Muscle of leg (tissue), 11 donors: ENCODE measurements around the gene DCAF11. TPM values are rescaled to one million over a fixed set of nuclear protein-coding genes. Genes with fewer than 3 reads are reported as not detected.

Source experiments
- DNase-seq: peaks from one replicate; pipeline ENCODE4 v3.0.0; 2013
- H3K27ac ChIP-seq: one replicate; pipeline ENCODE4 v1.5.1; 2013; ENCODE audit warnings: mild to moderate bottlenecking, low read length, control low read depth
- H3K27me3 ChIP-seq: one replicate; pipeline ENCODE4 v1.6.1; 2013; ENCODE audit warnings: low read length; ENCODE audit not compliant: control insufficient read depth, insufficient read depth
- H3K36me3 ChIP-seq: one replicate; pipeline ENCODE4 v1.6.1; 2013; ENCODE audit warnings: low read length; ENCODE audit not compliant: control insufficient read depth, insufficient read depth
- H3K4me1 ChIP-seq: one replicate; pipeline ENCODE4 v1.6.1; 2013; ENCODE audit warnings: low read length; ENCODE audit not compliant: control insufficient read depth, insufficient read depth
- H3K4me3 ChIP-seq: one replicate; pipeline ENCODE4 v1.5.1; 2013; ENCODE audit warnings: low read length, control low read depth
- H3K9me3 ChIP-seq: replicated peaks from 2 replicates; pipeline ENCODE4 v1.6.1; 2013; ENCODE audit warnings: low read depth, low read length; ENCODE audit not compliant: control insufficient read depth
- WGBS: methylation state at CpG from one replicate; pipeline ENCODE4 v1.1.5; 2013; ENCODE audit warnings: missing lambda C conversion rate; ENCODE audit not compliant: insufficient coverage; 5-methylcytosine and 5-hydroxymethylcytosine counted together
- polyA plus RNA-seq, 8 donors: library from polyadenylated mRNA; unstranded; fragments of 120-200 nt; gene quantifications; one replicate each; pipeline versions ENCODE4 v1.2.1 to v1.2.3, GENCODE V29; 2013; ENCODE audit warnings: inconsistent platforms in 1 of 8, low replicate concordance in 1 of 8; ENCODE audit not compliant: insufficient read length in 8 of 8, insufficient read depth in 1 of 8
- total RNA-seq: library from RNA; stranded (reverse); fragments of 120-200 nt; gene quantifications from one replicate; pipeline ENCODE4 v1.2.4, GENCODE V29; 2013

DCAF11 gene
- total and polyA plus RNA-seq, 9 donors, result 40.2 to 47.8 (median 43.6) TPM

GRCh38 chr14:24130717-24131548 lies 16.4 kb downstream of the DCAF11 start:
- Histone ChIP-seq H3K27ac (peak overlapping the region; percentile 90), H3K4me3 (peak overlapping the region; percentile 8), H3K9me3 (no peaks in the 10 kb centered on the region), H3K27me3 (no peaks in the 10 kb centered on the region), H3K36me3 (peaks cover 7% of the 10 kb centered on the region), H3K4me1 (peaks cover 40% of the 10 kb centered on the region)
- 35% methylated on average over 4 of the region's 7 CpGs for whole genome bisulfite sequencing
- DNase-seq, result peak; percentile 93

GRCh38 chr14:24131549-24131966 lies 17.0 kb downstream of the DCAF11 start:
- 53% methylated on average over 10 of the region's 15 CpGs for WGBS
- peak overlapping the region; percentile 61 for H3K4me3 ChIP-seq
- DNase-seq, result no peak
- H3K4me1 ChIP-seq, result peaks cover 43% of the 10 kb centered on the region
- H3K27ac ChIP-seq, result peak overlapping the region; percentile 90
- peaks cover 7% of the 10 kb centered on the region for H3K36me3 ChIP-seq
- H3K27me3 ChIP-seq, result no peaks in the 10 kb centered on the region
- H3K9me3 ChIP-seq, result no peaks in the 10 kb centered on the region

GRCh38 chr14:24132061-24132685 lies 17.6 kb downstream of the DCAF11 start:
- no peaks in the 10 kb centered on the region for H3K27me3 ChIP-seq
- peaks cover 12% of the 10 kb centered on the region for H3K36me3 ChIP-seq
- peaks cover 49% of the 10 kb centered on the region for H3K4me1 ChIP-seq
- H3K27ac ChIP-seq, result peak overlapping the region; percentile 90
- no peak for DNase-seq
- peak overlapping the region; percentile 61 for H3K4me3 ChIP-seq
- H3K9me3 ChIP-seq, result no peaks in the 10 kb centered on the region
- 55% methylated on average over 24 of the region's 24 CpGs for WGBS

- Histone ChIP-seq H3K4me3 (peak overlapping the region; percentile 61), H3K27ac (peak overlapping the region; percentile 90), H3K36me3 (peaks cover 20% of the 10 kb centered on the region), H3K9me3 (no peaks in the 10 kb centered on the region), H3K4me1 (peaks cover 54% of the 10 kb centered on the region), H3K27me3 (no peaks in the 10 kb centered on the region)
- DNase-seq, result no peak
- WGBS, result no CpG with 5 or more reads among the region's 2 CpGs
Measured at GRCh38 chr14:24132976-24133375, 18.4 kb downstream of the DCAF11 start.

- no peak overlapping the region for H3K27ac ChIP-seq
- H3K27me3 ChIP-seq, result no peaks in the 10 kb centered on the region
- no peak for DNase-seq
- WGBS, result no CpG with 5 or more reads among the region's 1 CpG
- no peaks in the 10 kb centered on the region for H3K9me3 ChIP-seq
- H3K36me3 ChIP-seq, result peaks cover 27% of the 10 kb centered on the region
- H3K4me1 ChIP-seq, result peaks cover 60% of the 10 kb centered on the region
- no peak overlapping the region for H3K4me3 ChIP-seq
Measured at GRCh38 chr14:24133735-24134134, 19.2 kb downstream of the DCAF11 start.

GRCh38 chr14:24135584-24135833 lies 20.9 kb downstream of the DCAF11 start:
- DNase-seq, result no peak
- 2% methylated on average over 9 of the region's 9 CpGs for WGBS
- H3K4me3 ChIP-seq, result peak overlapping the region; percentile 95
- H3K27me3 ChIP-seq, result no peaks in the 10 kb centered on the region
- H3K27ac ChIP-seq, result peak overlapping the region; percentile 90
- no peaks in the 10 kb centered on the region for H3K9me3 ChIP-seq
- H3K4me1 ChIP-seq, result peaks cover 64% of the 10 kb centered on the region
- H3K36me3 ChIP-seq, result peaks cover 37% of the 10 kb centered on the region

GRCh38 chr14:24135834-24136683 lies 21.5 kb downstream of the DCAF11 start, which contains the start of gene PSME1:
Gene PSME1 (plus strand): TSS chr14:24136194. CDS start chr14:24136263, 69 bp downstream.
- Histone ChIP-seq H3K27me3 (no peaks in the 10 kb centered on the region), H3K36me3 (peaks cover 37% of the 10 kb centered on the region), H3K4me3 (peak within 1 kb of the TSS; percentile 95), H3K4me1 (peaks cover 63% of the 10 kb centered on the region), H3K9me3 (no peaks in the 10 kb centered on the region), H3K27ac (peak within 1 kb of the TSS; percentile 90)
- DNase-seq, result peak; percentile 95
- WGBS, result under 1% methylated on average over 70 of the region's 75 CpGs

- no peak for DNase-seq
- H3K27me3 ChIP-seq, result no peaks in the 10 kb centered on the region
- peak overlapping the region; percentile 95 for H3K4me3 ChIP-seq
- peaks cover 37% of the 10 kb centered on the region for H3K36me3 ChIP-seq
- peaks cover 61% of the 10 kb centered on the region for H3K4me1 ChIP-seq
- no peaks in the 10 kb centered on the region for H3K9me3 ChIP-seq
- H3K27ac ChIP-seq, result peak overlapping the region; percentile 79
- WGBS, result 28% methylated on average over 7 of the region's 13 CpGs
Measured at GRCh38 chr14:24136684-24137528, 22.3 kb downstream of the DCAF11 start.

GRCh38 chr14:24137529-24138395 lies 23.2 kb downstream of the DCAF11 start:
- Histone ChIP-seq H3K4me3 (no peak overlapping the region), H3K4me1 (peaks cover 57% of the 10 kb centered on the region), H3K9me3 (no peaks in the 10 kb centered on the region), H3K27me3 (no peaks in the 10 kb centered on the region), H3K36me3 (peaks cover 33% of the 10 kb centered on the region), H3K27ac (no peak overlapping the region)
- WGBS, result 85% methylated on average over 6 of the region's 8 CpGs
- no peak for DNase-seq
